Cardiac fibroblast (primary cell): Measurements from ENCODE around the gene CCM2.
"Not testable (repeated sequence)": the region's sequence is repeated elsewhere in the genome, so short reads cannot be mapped to it uniquely, and the experiment has no call there.

ENCODE experiments used
- DNase-seq, 2 donors: peaks; one replicate each; pipeline versions ENCODE4 v3.0.0 to v3.0.0-alpha.2; 2010; ENCODE audit warnings: low read depth in 2 of 2
- H3K4me3 ChIP-seq, 2 donors: replicated peaks in 1 of 2; 1 replicate in 1 of 2; 2 replicates in 1 of 2; pipeline ENCODE4 v1.5.1; 2011; ENCODE audit warnings: low read depth in 2 of 2, low read length in 2 of 2, mild to moderate bottlenecking in 2 of 2, moderate library complexity in 1 of 2
- CTCF ChIP-seq: IDR thresholded peaks from one replicate; pipeline ENCODE4 v1.5.1; 2011; ENCODE audit warnings: low read depth, mild to moderate bottlenecking, low read length, inconsistent platforms

Gene CCM2

GRCh38 chr7:45028138-45028919 is 28.3 kb downstream of the CCM2 start:
- no peak for DNase-seq
- TF ChIP-seq CTCF, result no peak
- H3K4me3 ChIP-seq, result no peak overlapping the region

GRCh38 chr7:45028920-45029344 is 28.9 kb downstream of the CCM2 start:
- DNase-seq, result no peak
- H3K4me3 ChIP-seq, result no peak overlapping the region
- TF ChIP-seq CTCF, result no peak

- no peak overlapping the region for H3K4me3 ChIP-seq
- no peak for TF ChIP-seq CTCF
- DNase-seq, result no peak
Measured at GRCh38 chr7:45031829-45032228, 31.8 kb downstream of the CCM2 start.

GRCh38 chr7:45032421-45032820 is 32.4 kb downstream of the CCM2 start:
- DNase-seq, result no peak
- no peak for TF ChIP-seq CTCF
- no peak overlapping the region for H3K4me3 ChIP-seq

- peak in 1 of 2 donors; percentile 55 for DNase-seq
- H3K4me3 ChIP-seq, result no peak overlapping the region
- no peak for TF ChIP-seq CTCF
Measured at GRCh38 chr7:45033261-45033930, 33.4 kb downstream of the CCM2 start.

- DNase-seq, result peak in 1 of 2 donors; percentile 6
- no peak for TF ChIP-seq CTCF
- no peak overlapping the region for H3K4me3 ChIP-seq
Measured at GRCh38 chr7:45033931-45034290, 33.9 kb downstream of the CCM2 start.

GRCh38 chr7:45034710-45035109 is 34.7 kb downstream of the CCM2 start:
- H3K4me3 ChIP-seq, DNase-seq: not testable (repeated sequence)
